ENCODE measurements around the gene HDAC10. TPM values are rescaled to one million over a fixed set of nuclear protein-coding genes. Genes with fewer than 3 reads are reported as not detected.

HDAC10 gene
- total RNA-seq, 2 donors from 2014 or later = 31.9 to 128 TPM

- TF ChIP-seq CTCF (IDR thresholded peaks at IDR 0.05) = no peak
- no peak for TF ChIP-seq POLR2A (IDR thresholded peaks at IDR 0.05)
- H3K27ac ChIP-seq = no peak overlapping the region
- peaks cover 16% of the 10 kb centered on the region for H3K4me1 ChIP-seq
- 39 to 47% methylated on average over 9 to 25 of the region's 31 CpGs for WGBS, 2 donors
- no peaks in the 10 kb centered on the region for H3K9me3 ChIP-seq
- intact Hi-C loops (cut with DNase I) = no loop called here
- no peaks in the 10 kb centered on the region for H3K36me3 ChIP-seq (replicated peaks in 1 of 2; ENCODE audit: insufficient read depth in 1 of 2, low read depth in 2 of 2)
- no peak for ATAC-seq
- peak in 2 of 4 donors; percentile 59 to 70 for DNase-seq
- H3K27me3 ChIP-seq = peaks cover 0 to 4% of the 10 kb centered on the region in 2 donors
- no peak overlapping the region for H3K4me3 ChIP-seq
These were observed 6.6 kb upstream of the HDAC10 start for GRCh38 chr22:50257451-50258360.

- H3K36me3 ChIP-seq (replicated peaks in 1 of 2; ENCODE audit: insufficient read depth in 1 of 2, low read depth in 2 of 2) = no peaks in the 10 kb centered on the region
- no peak for ATAC-seq
- H3K9me3 ChIP-seq = no peaks in the 10 kb centered on the region
- 77 to 80% methylated on average over 2 to 16 of the region's 16 CpGs for WGBS, 2 donors
- no peak for TF ChIP-seq POLR2A (IDR thresholded peaks at IDR 0.05)
- TF ChIP-seq CTCF (IDR thresholded peaks at IDR 0.05) = no peak
- H3K27me3 ChIP-seq = peaks cover 0 to 1% of the 10 kb centered on the region in 2 donors
- intact Hi-C loops (cut with DNase I) = no loop called here
- DNase-seq = no peak
- peaks cover 17% of the 10 kb centered on the region for H3K4me1 ChIP-seq
- H3K27ac ChIP-seq = no peak overlapping the region
- no peak overlapping the region for H3K4me3 ChIP-seq
These were observed 6.0 kb upstream of the HDAC10 start for GRCh38 chr22:50257041-50257440.

GRCh38 chr22:50256258-50256862, 5.3 kb upstream of the HDAC10 start:
- DNase-seq (no peak), ATAC-seq (no peak)
- no peak overlapping the region for H3K4me3 ChIP-seq
- intact Hi-C loops (cut with DNase I) = no loop called here
- peaks cover 24% of the 10 kb centered on the region for H3K4me1 ChIP-seq
- no peaks in the 10 kb centered on the region for H3K36me3 ChIP-seq (replicated peaks in 1 of 2; ENCODE audit: insufficient read depth in 1 of 2, low read depth in 2 of 2)
- H3K27ac ChIP-seq = no peak overlapping the region
- H3K9me3 ChIP-seq = no peaks in the 10 kb centered on the region
- H3K27me3 ChIP-seq = no peaks in the 10 kb centered on the region
- TF ChIP-seq POLR2A (IDR thresholded peaks at IDR 0.05) = no peak
- no peak for TF ChIP-seq CTCF (IDR thresholded peaks at IDR 0.05)
- 50 to 60% methylated on average over 5 to 12 of the region's 12 CpGs for WGBS, 2 donors

- WGBS, 2 donors = 93% methylated on average over 14 of the region's 17 CpGs; no CpG with 5 or more reads in 1 of the 2 donors
- H3K4me3 ChIP-seq = no peak overlapping the region
- peaks cover 26% of the 10 kb centered on the region for H3K4me1 ChIP-seq
- intact Hi-C loops (cut with DNase I) = no loop called here
- no peak overlapping the region for H3K27ac ChIP-seq
- DNase-seq = no peak
- TF ChIP-seq CTCF (IDR thresholded peaks at IDR 0.05) = no peak
- TF ChIP-seq POLR2A (IDR thresholded peaks at IDR 0.05) = no peak
- no peaks in the 10 kb centered on the region for H3K27me3 ChIP-seq
- no peaks in the 10 kb centered on the region for H3K36me3 ChIP-seq (replicated peaks in 1 of 2; ENCODE audit: insufficient read depth in 1 of 2, low read depth in 2 of 2)
- H3K9me3 ChIP-seq = no peaks in the 10 kb centered on the region
- ATAC-seq = no peak
These were observed 4.5 kb upstream of the HDAC10 start for GRCh38 chr22:50255607-50256006.

Measured in body of pancreas (tissue), 4 donors.